Smooth muscle cell (in vitro differentiated cells): ENCODE measurements around the gene RPUSD3. TPM values are rescaled to one million over a fixed set of nuclear protein-coding genes. Genes with fewer than 3 reads are reported as not detected.

ENCODE experiments used
- DNase-seq: peaks from one replicate; lab custom pipeline; 2025; ENCODE audit not compliant: unreplicated experiment; lab: John Stamatoyannopoulos, UW
- H2AFZ ChIP-seq: fragments of 200-600 bp; sonication (generic); 2 replicates; pipeline ENCODE4 v1.6.0; 2016; ENCODE audit warnings: antibody characterized with exemption, low read depth, mild to moderate bottlenecking
- H3F3A ChIP-seq: fragments of 200-600 bp; sonication (generic); 2 replicates; pipeline ENCODE4 v1.6.0; 2017; ENCODE audit warnings: antibody characterized with exemption, low read depth
- H3K27ac ChIP-seq: fragments of 200-600 bp; sonication (generic); 2 replicates; pipeline ENCODE4 v1.5.1; 2016; ENCODE audit warnings: low read depth, mild to moderate bottlenecking
- H3K27me3 ChIP-seq: fragments of 200-600 bp; sonication (generic); 2 replicates; pipeline ENCODE4 v1.6.1; 2016; ENCODE audit warnings: low read depth, mild to moderate bottlenecking
- H3K36me3 ChIP-seq: fragments of 200-600 bp; sonication (generic); 2 replicates; pipeline ENCODE4 v1.5.1; 2016; ENCODE audit warnings: low read depth
- H3K4me1 ChIP-seq: fragments of 200-600 bp; sonication (generic); 2 replicates; pipeline ENCODE4 v1.5.1; 2016; ENCODE audit warnings: low read depth
- H3K4me2 ChIP-seq: fragments of 200-600 bp; sonication (generic); 2 replicates; pipeline ENCODE4 v1.6.0; 2016; ENCODE audit warnings: mild to moderate bottlenecking
- H3K4me3 ChIP-seq: fragments of 200-600 bp; sonication (generic); 2 replicates; pipeline ENCODE4 v1.5.1; 2016; ENCODE audit warnings: mild to moderate bottlenecking
- H3K79me2 ChIP-seq: fragments of 200-600 bp; sonication (generic); 2 replicates; pipeline ENCODE4 v1.6.0; 2016; ENCODE audit warnings: low read depth, mild to moderate bottlenecking
- H3K9ac ChIP-seq: fragments of 200-600 bp; sonication (generic); 2 replicates; pipeline ENCODE4 v1.6.0; 2016; ENCODE audit warnings: low read depth
- H3K9me3 ChIP-seq: fragments of 200-600 bp; sonication (generic); replicated peaks from 2 replicates; pipeline ENCODE4 v1.5.1; 2016; ENCODE audit warnings: low read depth
- H4K20me1 ChIP-seq: fragments of 200-600 bp; sonication (generic); 2 replicates; pipeline ENCODE4 v1.6.0; 2016; ENCODE audit warnings: low read depth
- whole genome bisulfite sequencing: methylation state at CpG from one replicate; pipeline ENCODE4 v1.1.7; 2016; ENCODE audit warnings: low lambda C conversion rate; 5-methylcytosine and 5-hydroxymethylcytosine counted together
- polyA plus RNA-seq: library from polyadenylated mRNA; unstranded; fragments of >200 nt; fragmentation: Nextera tagmentation; extraction: Ambion mirVana; gene quantifications from 2 replicates; pipeline ENCODE4 v1.2.1, GENCODE V29; 2016
- total RNA-seq: library from RNA; depleted of rRNA; stranded (reverse); fragments of >200 nt; gene quantifications from 2 replicates; pipeline ENCODE4 v1.2.3, GENCODE V29; 2014
- TF ChIP-seq, protein P1 (sequence below): fragments of 200-600 bp; sonication (generic); IDR thresholded peaks from 2 replicates; pipeline ENCODE4 v1.5.1; 2017; ENCODE audit warnings: borderline replicate concordance, mild to moderate bottlenecking, antibody characterized with exemption; ENCODE audit not compliant: insufficient read depth, poor library complexity, severe bottlenecking

RPUSD3 gene
- total and polyA plus RNA-seq, 2 experiments from 2014 or later = 62.8 to 84.6 TPM

DNA sequence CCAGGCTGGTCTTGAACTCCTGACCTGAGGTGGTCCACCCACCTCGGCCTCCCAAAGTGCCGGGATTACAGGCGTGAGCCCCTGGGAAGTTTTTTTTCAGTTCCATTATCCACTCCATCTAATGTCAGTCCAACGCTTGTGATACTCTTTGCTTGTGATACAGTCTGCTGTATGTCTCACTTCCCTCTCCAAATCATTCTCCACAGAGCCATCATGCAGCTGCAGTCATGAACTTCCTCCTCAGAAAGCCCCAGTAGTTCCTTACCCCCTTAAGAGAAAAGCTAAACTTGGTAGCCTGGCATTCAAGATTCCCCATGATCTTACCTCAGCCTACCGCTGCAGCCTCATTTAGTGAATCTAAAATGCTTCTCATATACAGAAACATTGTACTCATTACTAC is 48.6 kb downstream of the RPUSD3 start:
- H3K4me1 ChIP-seq = peaks cover 10% of the 10 kb centered on the region
- peaks cover 52% of the 10 kb centered on the region for H4K20me1 ChIP-seq
- H2AFZ ChIP-seq = no peak overlapping the region
- peaks cover 20% of the 10 kb centered on the region for H3K36me3 ChIP-seq
- H3F3A ChIP-seq = peaks cover 5% of the 10 kb centered on the region
- peaks cover 73% of the 10 kb centered on the region for H3K79me2 ChIP-seq
- no peak overlapping the region for H3K4me2 ChIP-seq
- H3K9ac ChIP-seq = no peak overlapping the region
- no peaks in the 10 kb centered on the region for H3K27me3 ChIP-seq
- no peaks in the 10 kb centered on the region for H3K9me3 ChIP-seq
- WGBS = 96% methylated on average over 5 of the region's 5 CpGs
- TF ChIP-seq, protein P1, sequence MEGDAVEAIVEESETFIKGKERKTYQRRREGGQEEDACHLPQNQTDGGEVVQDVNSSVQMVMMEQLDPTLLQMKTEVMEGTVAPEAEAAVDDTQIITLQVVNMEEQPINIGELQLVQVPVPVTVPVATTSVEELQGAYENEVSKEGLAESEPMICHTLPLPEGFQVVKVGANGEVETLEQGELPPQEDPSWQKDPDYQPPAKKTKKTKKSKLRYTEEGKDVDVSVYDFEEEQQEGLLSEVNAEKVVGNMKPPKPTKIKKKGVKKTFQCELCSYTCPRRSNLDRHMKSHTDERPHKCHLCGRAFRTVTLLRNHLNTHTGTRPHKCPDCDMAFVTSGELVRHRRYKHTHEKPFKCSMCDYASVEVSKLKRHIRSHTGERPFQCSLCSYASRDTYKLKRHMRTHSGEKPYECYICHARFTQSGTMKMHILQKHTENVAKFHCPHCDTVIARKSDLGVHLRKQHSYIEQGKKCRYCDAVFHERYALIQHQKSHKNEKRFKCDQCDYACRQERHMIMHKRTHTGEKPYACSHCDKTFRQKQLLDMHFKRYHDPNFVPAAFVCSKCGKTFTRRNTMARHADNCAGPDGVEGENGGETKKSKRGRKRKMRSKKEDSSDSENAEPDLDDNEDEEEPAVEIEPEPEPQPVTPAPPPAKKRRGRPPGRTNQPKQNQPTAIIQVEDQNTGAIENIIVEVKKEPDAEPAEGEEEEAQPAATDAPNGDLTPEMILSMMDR = no peak
- no peak for DNase-seq
- no peak overlapping the region for H3K27ac ChIP-seq
- H3K4me3 ChIP-seq = no peak overlapping the region

DNA sequence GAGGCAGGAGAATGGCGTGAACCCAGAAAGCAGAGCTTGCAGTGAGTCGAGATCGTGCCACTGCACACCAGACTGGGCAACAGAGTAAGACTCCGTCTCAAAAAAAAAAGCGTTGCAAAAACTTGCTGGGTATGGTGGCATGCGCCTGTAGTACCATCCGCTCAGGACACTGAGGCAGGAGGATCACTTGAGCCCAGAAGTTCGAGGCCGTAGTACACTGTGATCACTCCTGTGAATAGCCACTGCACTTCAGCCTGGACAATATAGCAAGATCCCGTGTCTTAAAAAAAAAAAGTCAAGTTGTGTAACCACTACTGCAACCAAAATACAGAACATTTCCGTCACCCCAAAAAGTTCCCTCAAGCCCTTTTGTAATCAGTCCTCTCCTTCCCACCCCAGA is 49.4 kb downstream of the RPUSD3 start:
- H2AFZ ChIP-seq = no peak overlapping the region
- peak overlapping the region; percentile 86 for H3K4me3 ChIP-seq
- peaks cover 45% of the 10 kb centered on the region for H4K20me1 ChIP-seq
- no peak for DNase-seq
- peak overlapping the region; percentile 95 for H3K4me2 ChIP-seq
- peaks cover 71% of the 10 kb centered on the region for H3K79me2 ChIP-seq
- over 99% methylated on average over 11 of the region's 11 CpGs for WGBS
- H3K4me1 ChIP-seq = peaks cover 10% of the 10 kb centered on the region
- peaks cover 7% of the 10 kb centered on the region for H3F3A ChIP-seq
- no peak overlapping the region for H3K9ac ChIP-seq
- peaks cover 20% of the 10 kb centered on the region for H3K36me3 ChIP-seq
- no peaks in the 10 kb centered on the region for H3K27me3 ChIP-seq
- peak overlapping the region; percentile 96 for H3K27ac ChIP-seq
- no peaks in the 10 kb centered on the region for H3K9me3 ChIP-seq
- TF ChIP-seq, protein P1 = no peak

DNA sequence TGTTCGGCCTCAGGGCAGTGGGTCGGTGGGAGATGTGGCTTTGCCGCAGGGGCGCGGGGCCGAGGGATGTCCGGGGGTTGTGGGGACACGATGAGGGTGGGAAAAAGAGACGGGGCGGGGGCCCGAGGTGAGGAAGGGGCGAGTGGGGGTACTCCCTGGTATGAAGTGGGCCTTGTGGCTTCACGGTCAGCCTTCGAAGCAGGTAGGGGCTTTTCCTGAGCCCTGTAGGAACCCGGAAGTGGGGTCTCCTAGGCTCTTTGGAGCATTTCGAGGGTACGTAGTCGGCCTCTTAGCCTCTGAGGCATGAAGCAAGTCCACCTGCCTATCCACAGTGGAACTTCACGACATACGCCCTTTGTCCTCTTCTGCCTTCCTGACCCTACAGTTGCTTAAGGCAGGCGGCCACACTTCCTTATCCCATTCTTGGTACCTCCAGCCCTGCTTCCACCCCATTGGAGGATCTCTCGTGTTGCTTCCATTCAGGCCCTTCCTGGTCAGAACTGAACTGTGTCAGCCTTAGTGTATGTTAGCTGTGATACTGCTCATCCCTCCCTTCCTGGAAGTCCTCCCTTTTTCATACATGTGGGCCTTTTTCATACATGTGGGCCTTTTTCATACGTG is 50.5 kb downstream of the RPUSD3 start:
- no peak for DNase-seq
- H3K9ac ChIP-seq = peak overlapping the region; percentile 97
- H3K4me2 ChIP-seq = peak overlapping the region; percentile 95
- H4K20me1 ChIP-seq = peaks cover 33% of the 10 kb centered on the region
- 2% methylated on average over 20 of the region's 23 CpGs for WGBS
- H3K36me3 ChIP-seq = peaks cover 12% of the 10 kb centered on the region
- peak overlapping the region; percentile 96 for H3K27ac ChIP-seq
- peaks cover 10% of the 10 kb centered on the region for H3K4me1 ChIP-seq
- TF ChIP-seq, protein P1 = no peak
- H3K9me3 ChIP-seq = no peaks in the 10 kb centered on the region
- H2AFZ ChIP-seq = no peak overlapping the region
- no peaks in the 10 kb centered on the region for H3K27me3 ChIP-seq
- peak overlapping the region; percentile 86 for H3K4me3 ChIP-seq
- H3K79me2 ChIP-seq = peaks cover 60% of the 10 kb centered on the region
- peaks cover 7% of the 10 kb centered on the region for H3F3A ChIP-seq
